HCT116 (cell line): ENCODE results near the gene DLG2. TPM values are rescaled to one million over a fixed set of nuclear protein-coding genes. Genes with fewer than 3 reads are reported as not detected.

Experiments used
- ATAC-seq: fragments of 200-7000 bp; cut with Tn5 transposase; 2 replicates; pipeline ENCODE4 v1.9.1; 2020; ENCODE audit warnings: mild to moderate bottlenecking, moderate library complexity
- BruUV-seq: library from RNA; stranded (reverse); fragments of 400-500 nt; replicated peaks from 2 replicates; lab custom pipeline; 2021; lab: Mats Ljungman, UMichigan
- CTCF ChIA-PET: fragments of 300-600 bp; sonication (Branson Sonifier 250); formaldehyde crosslinking; loops from one replicate; lab custom pipeline; 2021; ENCODE audit warnings: antibody characterized with exemption; lab: Charles Lee
- POLR2A ChIA-PET: fragments of 300-600, 350-600 bp; sonication (Branson Sonifier 250); formaldehyde crosslinking; loops from one replicate; lab custom pipeline; 2021; ENCODE audit warnings: antibody characterized with exemption; lab: Charles Lee
- RAD21 ChIA-PET, 2 experiments: fragments of 300-600 bp; sonication (Branson Sonifier 250); formaldehyde crosslinking; loops; one replicate each; lab custom pipeline; 2023; ENCODE audit warnings: low total read pairs in 2 of 2; ENCODE audit not compliant: uncharacterized antibody in 2 of 2, unreplicated experiment in 2 of 2, low non-redundant PET in 1 of 2; lab: Charles Lee
- DNase-seq: peaks from one replicate; pipeline ENCODE4 v3.0.0-alpha.2; 2010; ENCODE audit warnings: low read depth, low spot score
- H2AFZ ChIP-seq: fragments of 200-600 bp; shearing (Covaris generic), sonication (generic); 2 replicates; pipeline ENCODE4 v1.6.1; 2017; ENCODE audit warnings: low read depth, mixed run types, mixed read lengths, antibody characterized with exemption, low read length; ENCODE audit not compliant: poor library complexity, severe bottlenecking
- H3K27ac ChIP-seq: 2 replicates; pipeline ENCODE4 v1.5.1; 2012; ENCODE audit warnings: low read depth, low read length
- H3K27me3 ChIP-seq: fragments of 200-600 bp; sonication (generic); 2 replicates; pipeline ENCODE4 v1.6.1; 2016; ENCODE audit warnings: mixed run types, low read length, mixed read lengths; ENCODE audit not compliant: insufficient read depth
- H3K36me3 ChIP-seq, 2 experiments: fragments of 200-500 bp in 1 of 2; fragments of 200-600 bp in 1 of 2; sonication (Bioruptor generic) in 1 of 2; sonication (generic) in 1 of 2; 2 replicates each; pipeline versions ENCODE4 v1.5.1 to v1.6.1; 2014 to 2016; ENCODE audit warnings: low read length in 2 of 2, inconsistent platforms in 1 of 2, mixed read lengths in 1 of 2, mixed run types in 1 of 2; ENCODE audit not compliant: insufficient read depth in 2 of 2, control insufficient read depth in 1 of 2
- H3K4me1 ChIP-seq, 2 experiments: fragments of 200-600 bp in 1 of 2; sonication (generic) in 1 of 2; 2 replicates each; pipeline versions ENCODE4 v1.5.1 to v1.6.1; 2012 to 2017; ENCODE audit warnings: low read length in 2 of 2, inconsistent platforms in 1 of 2, mild to moderate bottlenecking in 1 of 2, mixed read lengths in 1 of 2, mixed run types in 1 of 2, moderate library complexity in 1 of 2; ENCODE audit not compliant: insufficient read depth in 2 of 2, control insufficient read depth in 1 of 2
- H3K4me2 ChIP-seq: fragments of 200-600 bp; sonication (generic); 2 replicates; pipeline ENCODE4 v1.6.1; 2017; ENCODE audit warnings: mixed run types, low read length, mixed read lengths
- H3K4me3 ChIP-seq, 2 experiments: fragments of 200-600 bp in 1 of 2; sonication (generic) in 1 of 2; replicated peaks in 1 of 2; 2 replicates each; pipeline ENCODE4 v1.5.1; 2011 to 2016; ENCODE audit warnings: low read length in 2 of 2, control low read depth in 1 of 2, low read depth in 1 of 2, mild to moderate bottlenecking in 1 of 2, mixed read lengths in 1 of 2, mixed run types in 1 of 2
- H3K79me2 ChIP-seq: fragments of 200-600 bp; sonication (generic); 2 replicates; pipeline ENCODE4 v1.6.1; 2017; ENCODE audit warnings: mild to moderate bottlenecking, mixed run types, low read length, moderate library complexity, mixed read lengths; ENCODE audit not compliant: insufficient read depth
- H3K9ac ChIP-seq: fragments of 200-600 bp; sonication (generic); 2 replicates; pipeline ENCODE4 v1.6.1; 2016; ENCODE audit warnings: low read length, mixed read lengths
- H3K9me2 ChIP-seq: fragments of 200-600 bp; sonication (generic), shearing (Covaris generic); 2 replicates; pipeline ENCODE4 v1.6.1; 2017; ENCODE audit warnings: mixed run types, mild to moderate bottlenecking, moderate library complexity; ENCODE audit not compliant: insufficient read depth
- H3K9me3 ChIP-seq, 2 experiments: fragments of 200-500 bp in 1 of 2; fragments of 200-600 bp in 1 of 2; sonication (Bioruptor generic) in 1 of 2; sonication (generic) in 1 of 2; 2 replicates each; pipeline ENCODE4 v1.6.1; 2014 to 2017; ENCODE audit warnings: low read length in 2 of 2, mixed read lengths in 2 of 2, inconsistent platforms in 1 of 2, low read depth in 1 of 2, mild to moderate bottlenecking in 1 of 2, mixed run types in 1 of 2, moderate library complexity in 1 of 2; ENCODE audit not compliant: control insufficient read depth in 1 of 2, insufficient read depth in 1 of 2
- H4K20me1 ChIP-seq: fragments of 200-600 bp; sonication (generic), shearing (Covaris generic); 2 replicates; pipeline ENCODE4 v1.6.1; 2017; ENCODE audit warnings: mixed run types, mild to moderate bottlenecking, moderate library complexity; ENCODE audit not compliant: insufficient read depth
- CEBPB ChIP-seq: IDR thresholded peaks from 2 replicates; pipeline ENCODE4 v1.6.1; 2012; ENCODE audit warnings: low read depth
- EZH2 ChIP-seq: fragments of 200-600 bp; sonication (generic); IDR thresholded peaks from 2 replicates; pipeline ENCODE4 v1.6.1; 2017; ENCODE audit warnings: antibody characterized with exemption, mixed run types
- EZH2phosphoT487 ChIP-seq: fragments of 200-600 bp; IDR thresholded peaks from 2 replicates; pipeline ENCODE4 v1.6.1; 2018; ENCODE audit warnings: antibody characterized with exemption, borderline replicate concordance
- RAD21 ChIP-seq: IDR thresholded peaks from 2 replicates; pipeline ENCODE4 v1.6.1; 2012; ENCODE audit warnings: low read depth, mild to moderate bottlenecking
- REST ChIP-seq: IDR thresholded peaks from 2 replicates; pipeline ENCODE4 v1.6.1; 2012; ENCODE audit warnings: low read depth
- SIN3A ChIP-seq: IDR thresholded peaks from 2 replicates; pipeline ENCODE4 v1.6.1; 2012; ENCODE audit warnings: low read depth
- SP1 ChIP-seq: IDR thresholded peaks from 2 replicates; pipeline ENCODE4 v1.6.1; 2012; ENCODE audit warnings: low read depth
- YY1 ChIP-seq: IDR thresholded peaks from 2 replicates; pipeline ENCODE4 v1.6.1; 2011; ENCODE audit warnings: low read length, low read depth, moderate library complexity, mild to moderate bottlenecking; ENCODE audit not compliant: insufficient replicate concordance; ENCODE audit errors: extremely low read depth
- ZNF274 ChIP-seq: fragments of 200-500 bp; sonication (Bioruptor generic); IDR thresholded peaks from 2 replicates; pipeline ENCODE4 v1.6.1; 2014; ENCODE audit warnings: mild to moderate bottlenecking, low read depth, low read length, inconsistent platforms
- intact Hi-C: fragments of 100-400 bp; cut with micrococcal nuclease; formaldehyde crosslinking; loops from 2 replicates; pipeline ENCODE4 v1.10.0; 2022
- total RNA-seq: library from RNA; stranded (reverse); gene quantifications from one replicate; pipeline ENCODE4 v1.2.1, GENCODE V29; 2021; ENCODE audit not compliant: unreplicated experiment
- TF ChIP-seq, protein P1 (sequence below): IDR thresholded peaks from 2 replicates; pipeline ENCODE4 v1.6.1; 2012

Gene DLG2
- total RNA-seq, 1 experiment from 2014 or later = 2.4 TPM

DNA sequence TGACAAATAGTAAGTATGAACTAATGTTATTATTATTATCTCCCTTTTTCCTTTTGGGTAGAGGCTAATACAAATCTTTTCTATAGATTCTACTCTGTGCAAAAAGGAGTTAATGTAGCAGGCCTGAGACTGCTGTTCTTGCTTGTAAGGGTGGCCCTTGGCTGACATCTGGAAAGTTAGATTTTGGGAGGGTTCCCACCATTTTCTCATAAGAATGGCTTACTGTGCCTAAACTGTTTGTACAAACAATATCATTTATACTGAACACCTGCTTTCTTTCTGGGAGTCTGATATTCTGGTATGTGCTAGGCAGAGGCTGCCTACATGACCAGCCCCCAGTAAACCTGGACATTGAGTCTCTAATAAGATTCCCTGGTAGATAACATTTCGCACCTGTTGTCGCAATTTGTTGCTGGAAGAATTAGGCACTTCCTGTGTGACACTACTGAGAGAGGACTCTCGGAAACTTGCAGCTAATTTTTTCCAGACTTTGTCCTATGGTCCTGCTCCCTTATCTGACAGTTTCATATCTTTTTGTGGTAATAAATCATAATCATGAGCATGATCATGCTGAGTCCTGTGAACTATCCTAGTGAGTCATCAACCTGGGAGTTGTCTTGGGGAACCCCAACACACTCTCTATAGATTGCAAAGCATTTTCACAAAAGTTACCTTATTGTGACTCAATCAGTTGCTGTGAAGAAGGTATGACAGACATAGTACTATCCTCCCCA, 2083.3 kb downstream of the DLG2 start:
- no peak overlapping the region for H3K4me2 ChIP-seq
- no peaks in the 10 kb centered on the region for H3K9me2 ChIP-seq
- no peak overlapping the region for H3K27ac ChIP-seq
- H4K20me1 ChIP-seq = no peaks in the 10 kb centered on the region
- RAD21 ChIA-PET = no interaction called here
- H3K36me3 ChIP-seq = no peaks in the 10 kb centered on the region
- DNase-seq = no peak
- H3K9me3 ChIP-seq = no peaks in the 10 kb centered on the region
- CTCF ChIA-PET = no interaction called here
- H2AFZ ChIP-seq = no peak overlapping the region
- H3K27me3 ChIP-seq = peaks cover 42% of the 10 kb centered on the region
- no peak for TF ChIP-seq REST
- TF ChIP-seq EZH2phosphoT487 = no peak
- no peak for TF ChIP-seq SIN3A
- no peak for TF ChIP-seq ZNF274
- no peak for TF ChIP-seq SP1
- no peak for TF ChIP-seq EZH2
- TF ChIP-seq CEBPB = no peak
- TF ChIP-seq YY1 = no peak
- TF ChIP-seq RAD21 = no peak
- TF ChIP-seq, protein P1, sequence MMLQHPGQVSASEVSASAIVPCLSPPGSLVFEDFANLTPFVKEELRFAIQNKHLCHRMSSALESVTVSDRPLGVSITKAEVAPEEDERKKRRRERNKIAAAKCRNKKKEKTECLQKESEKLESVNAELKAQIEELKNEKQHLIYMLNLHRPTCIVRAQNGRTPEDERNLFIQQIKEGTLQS = no peak
- intact Hi-C loops = no loop called here
- no peak for ATAC-seq
- POLR2A ChIA-PET = no interaction called here
- no peak overlapping the region for H3K4me3 ChIP-seq
- no peaks in the 10 kb centered on the region for H3K4me1 ChIP-seq
- no peak overlapping the region for H3K9ac ChIP-seq
- no peaks in the 10 kb centered on the region for H3K79me2 ChIP-seq
- no TSS peak for BruUV-seq
